ENCODE measurements around the gene ZBTB42.

ZBTB42 gene

GRCh38 chr14:104784846-104785707 is 15.8 kb upstream of the ZBTB42 start:
- Mint-ChIP-seq H3K36me3 (ENCODE audit: low read depth) (peaks cover 33% of the 10 kb centered on the region), H3K9me3 (no peaks in the 10 kb centered on the region), H3K27ac (peak overlapping the region; percentile 44), H3K4me3 (no peak overlapping the region), H3K4me1 (ENCODE audit: low read depth) (peaks cover 24% of the 10 kb centered on the region), H3K27me3 (no peaks in the 10 kb centered on the region)
- DNase-seq, result no peak

- no peak overlapping the region for H3K4me3 Mint-ChIP-seq
- no peak for DNase-seq
- H3K27ac Mint-ChIP-seq, result peak overlapping the region; percentile 37
- H3K9me3 Mint-ChIP-seq, result no peaks in the 10 kb centered on the region
- H3K4me1 Mint-ChIP-seq (ENCODE audit: low read depth), result peaks cover 24% of the 10 kb centered on the region
- no peaks in the 10 kb centered on the region for H3K27me3 Mint-ChIP-seq
- peaks cover 32% of the 10 kb centered on the region for H3K36me3 Mint-ChIP-seq (ENCODE audit: low read depth)
These were observed 15.2 kb upstream of the ZBTB42 start for GRCh38 chr14:104785708-104786080.

DNA sequence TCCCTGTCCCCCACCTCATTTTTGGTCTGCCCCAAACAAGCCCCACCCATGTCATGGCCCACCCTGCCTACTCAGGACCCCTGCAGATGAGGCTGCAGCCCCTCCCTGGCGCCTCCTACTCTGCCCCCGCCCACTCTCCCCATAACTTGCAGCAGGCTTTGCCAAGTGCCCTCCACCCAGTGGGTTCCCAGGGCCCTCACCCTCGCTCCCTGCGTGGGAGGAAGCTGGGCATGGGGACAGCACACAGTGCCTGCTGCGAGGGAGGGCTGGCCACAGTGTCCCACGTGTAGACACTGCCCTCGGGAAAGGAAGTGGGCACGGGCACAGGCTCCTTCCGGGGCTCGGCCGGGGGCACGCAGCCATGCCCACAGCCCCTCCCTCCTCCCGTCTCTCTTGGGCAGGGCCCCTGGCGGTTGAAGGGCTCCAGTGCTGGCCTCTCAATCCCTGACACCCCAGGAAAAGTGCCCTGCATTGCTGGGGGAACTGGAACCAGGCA is 14.8 kb upstream of the ZBTB42 start:
- Mint-ChIP-seq H3K27ac (peak overlapping the region; percentile 50), H3K9me3 (no peaks in the 10 kb centered on the region), H3K4me3 (no peak overlapping the region), H3K27me3 (no peaks in the 10 kb centered on the region), H3K4me1 (ENCODE audit: low read depth) (peaks cover 27% of the 10 kb centered on the region), H3K36me3 (ENCODE audit: low read depth) (peaks cover 34% of the 10 kb centered on the region)
- DNase-seq, result no peak

- H3K27me3 Mint-ChIP-seq, result no peaks in the 10 kb centered on the region
- DNase-seq, result no peak
- H3K27ac Mint-ChIP-seq, result peak overlapping the region; percentile 50
These were observed 13.9 kb upstream of the ZBTB42 start for GRCh38 chr14:104786726-104787675.

DNA sequence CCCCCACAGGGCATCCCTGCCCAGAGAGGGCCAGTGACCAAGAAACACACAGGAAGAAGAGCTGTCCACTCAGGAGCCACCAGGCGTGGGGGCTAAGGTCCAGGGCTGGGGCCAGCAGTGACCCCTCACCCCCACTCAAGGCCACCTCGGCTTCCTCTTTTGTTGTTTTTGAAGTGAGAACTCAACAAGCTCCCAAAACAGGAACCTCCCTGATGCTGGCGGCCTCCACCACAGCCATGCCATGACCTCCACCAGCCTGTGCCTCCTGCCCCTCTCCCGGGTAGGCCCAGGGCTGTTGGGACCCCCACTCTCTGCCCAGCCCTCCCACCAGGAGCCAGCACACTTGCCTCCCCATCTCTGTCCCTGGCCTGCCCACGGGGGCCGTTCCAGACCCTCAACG is 13.2 kb upstream of the ZBTB42 start:
- DNase-seq, result no peak
- Mint-ChIP-seq H3K4me3 (no peak overlapping the region), H3K9me3 (no peaks in the 10 kb centered on the region), H3K27me3 (no peaks in the 10 kb centered on the region), H3K4me1 (ENCODE audit: low read depth) (peaks cover 33% of the 10 kb centered on the region), H3K27ac (no peak overlapping the region), H3K36me3 (ENCODE audit: low read depth) (peaks cover 41% of the 10 kb centered on the region)

More at GRCh38 chr14:104786726-104787675, 13.9 kb upstream of the ZBTB42 start:
- H3K9me3 Mint-ChIP-seq, result no peaks in the 10 kb centered on the region
- no peak overlapping the region for H3K4me3 Mint-ChIP-seq
- peaks cover 39% of the 10 kb centered on the region for H3K36me3 Mint-ChIP-seq (ENCODE audit: low read depth)
- H3K4me1 Mint-ChIP-seq (ENCODE audit: low read depth), result peaks cover 29% of the 10 kb centered on the region

- peaks cover 38% of the 10 kb centered on the region for H3K4me1 Mint-ChIP-seq (ENCODE audit: low read depth)
- no peaks in the 10 kb centered on the region for H3K27me3 Mint-ChIP-seq
- H3K4me3 Mint-ChIP-seq, result no peak overlapping the region
- DNase-seq, result no peak
- H3K36me3 Mint-ChIP-seq (ENCODE audit: low read depth), result peaks cover 44% of the 10 kb centered on the region
- no peak overlapping the region for H3K27ac Mint-ChIP-seq
- no peaks in the 10 kb centered on the region for H3K9me3 Mint-ChIP-seq
These were observed 12.6 kb upstream of the ZBTB42 start for GRCh38 chr14:104788161-104788818.

GRCh38 chr14:104788873-104789663 is 11.8 kb upstream of the ZBTB42 start:
- peaks cover 46% of the 10 kb centered on the region for H3K4me1 Mint-ChIP-seq (ENCODE audit: low read depth)
- H3K36me3 Mint-ChIP-seq (ENCODE audit: low read depth), result peaks cover 46% of the 10 kb centered on the region
- DNase-seq, result no peak

GRCh38 chr14:104789752-104790743 is 10.9 kb upstream of the ZBTB42 start:
- Mint-ChIP-seq H3K9me3 (no peaks in the 10 kb centered on the region), H3K27me3 (no peaks in the 10 kb centered on the region), H3K36me3 (ENCODE audit: low read depth) (peaks cover 54% of the 10 kb centered on the region), H3K27ac (peak overlapping the region; percentile 57), H3K4me3 (no peak overlapping the region), H3K4me1 (ENCODE audit: low read depth) (peaks cover 52% of the 10 kb centered on the region)
- no peak for DNase-seq

More at GRCh38 chr14:104788873-104789663, 11.8 kb upstream of the ZBTB42 start:
- H3K9me3 Mint-ChIP-seq, result no peaks in the 10 kb centered on the region
- no peaks in the 10 kb centered on the region for H3K27me3 Mint-ChIP-seq
- H3K4me3 Mint-ChIP-seq, result no peak overlapping the region
- H3K27ac Mint-ChIP-seq, result no peak overlapping the region

- Mint-ChIP-seq H3K4me1 (ENCODE audit: low read depth) (peaks cover 55% of the 10 kb centered on the region), H3K27me3 (no peaks in the 10 kb centered on the region), H3K27ac (no peak overlapping the region), H3K36me3 (ENCODE audit: low read depth) (peaks cover 50% of the 10 kb centered on the region), H3K9me3 (no peaks in the 10 kb centered on the region), H3K4me3 (no peak overlapping the region)
- no peak for DNase-seq
These were observed 9.5 kb upstream of the ZBTB42 start for GRCh38 chr14:104791425-104791824.

- Mint-ChIP-seq H3K9me3 (no peaks in the 10 kb centered on the region), H3K27me3 (no peaks in the 10 kb centered on the region), H3K27ac (no peak overlapping the region), H3K4me1 (ENCODE audit: low read depth) (peaks cover 53% of the 10 kb centered on the region), H3K36me3 (ENCODE audit: low read depth) (peaks cover 50% of the 10 kb centered on the region), H3K4me3 (no peak overlapping the region)
- DNase-seq, result no peak
These were observed 8.6 kb upstream of the ZBTB42 start for GRCh38 chr14:104792101-104792884.

DNA sequence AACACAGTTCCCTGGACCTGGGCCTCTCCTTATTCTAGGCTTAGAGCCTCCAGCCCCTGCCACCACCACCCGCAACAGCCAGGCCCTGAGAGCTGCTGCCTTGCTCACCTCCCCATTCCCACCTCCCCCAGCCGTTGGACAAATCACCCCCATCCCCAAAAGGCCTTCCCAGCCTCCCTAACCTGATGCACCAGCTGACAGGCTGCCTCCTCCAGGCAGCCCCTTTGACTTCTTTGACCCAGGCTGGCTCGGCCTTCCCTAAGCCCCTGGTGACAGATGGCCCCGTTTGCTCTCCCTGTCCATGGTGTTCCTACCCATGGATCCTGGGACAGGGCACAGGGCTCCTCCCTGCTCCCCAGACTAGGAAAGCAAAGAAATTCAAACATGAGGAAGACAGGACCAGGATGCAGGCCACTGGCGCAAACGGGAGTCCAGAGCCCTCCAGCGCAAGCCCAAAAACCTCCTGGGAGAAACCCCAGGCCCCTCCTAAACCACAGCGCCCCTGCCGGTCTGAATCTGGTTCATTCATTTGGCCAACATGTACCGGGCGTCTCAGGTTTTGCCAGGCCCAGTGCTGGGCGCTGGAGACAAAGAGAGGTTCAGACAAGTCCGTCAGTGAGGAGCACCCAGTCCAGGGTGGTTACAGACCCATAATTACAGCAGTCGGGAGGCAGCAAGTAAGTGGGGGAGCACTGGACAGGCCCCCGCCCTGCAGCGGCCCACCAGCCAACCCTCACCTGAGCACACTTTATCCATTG is 7.8 kb upstream of the ZBTB42 start:
- Mint-ChIP-seq H3K4me1 (ENCODE audit: low read depth) (peaks cover 49% of the 10 kb centered on the region), H3K36me3 (ENCODE audit: low read depth) (peaks cover 46% of the 10 kb centered on the region), H3K27ac (peak overlapping the region; percentile 86), H3K27me3 (no peaks in the 10 kb centered on the region), H3K4me3 (peak overlapping the region; percentile 92), H3K9me3 (no peaks in the 10 kb centered on the region)
- DNase-seq, result no peak

DNA sequence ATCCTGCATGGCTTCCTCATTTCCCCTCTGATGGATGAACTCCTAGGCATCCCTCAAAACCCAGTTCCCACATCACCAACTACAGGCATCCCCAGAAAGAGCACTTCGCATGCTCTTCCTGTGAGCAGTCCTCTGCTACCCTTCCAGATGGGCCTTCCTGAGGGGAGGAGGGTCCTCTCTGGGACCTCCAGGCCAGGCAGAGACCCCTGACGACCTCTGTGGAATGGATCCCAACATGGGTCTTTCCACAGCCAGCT is 7.3 kb upstream of the ZBTB42 start:
- Mint-ChIP-seq H3K9me3 (no peaks in the 10 kb centered on the region), H3K27me3 (no peaks in the 10 kb centered on the region), H3K27ac (peak overlapping the region; percentile 86), H3K36me3 (ENCODE audit: low read depth) (peaks cover 43% of the 10 kb centered on the region), H3K4me3 (peak overlapping the region; percentile 92), H3K4me1 (ENCODE audit: low read depth) (peaks cover 46% of the 10 kb centered on the region)
- no peak for DNase-seq
